Measurements from ENCODE around the gene MGAT4A. TPM values are rescaled to one million over a fixed set of nuclear protein-coding genes. Genes with fewer than 3 reads are reported as not detected.

Gene MGAT4A
- total and polyA plus RNA-seq, 3 donors from 2014 or later, result 12.1 to 13.9 (median 13.8) TPM

DNA sequence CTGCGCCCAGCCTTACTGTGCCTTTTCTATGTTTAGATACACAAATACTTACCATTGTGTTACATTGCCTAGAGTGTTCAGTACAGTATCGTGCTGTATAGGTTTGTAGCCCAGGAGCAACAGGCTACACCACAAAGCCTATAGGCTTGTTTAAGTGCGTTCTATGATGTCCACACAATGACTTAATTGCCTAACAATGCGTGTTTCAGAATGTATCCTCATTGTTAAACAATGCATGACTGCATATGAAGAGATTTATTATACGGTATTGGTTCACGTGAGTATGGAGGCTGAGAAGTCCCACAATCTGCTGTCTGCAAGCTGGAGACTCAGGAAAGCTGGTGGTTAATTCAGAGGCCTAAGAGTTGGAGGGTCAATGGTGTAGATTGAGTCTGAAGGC, 46.1 kb upstream of the MGAT4A start:
- no peaks in the 10 kb centered on the region for H3K27me3 ChIP-seq
- TF ChIP-seq CTCF (IDR thresholded peaks at IDR 0.05), result no peak
- TF ChIP-seq POLR2A (IDR thresholded peaks at IDR 0.05), result no peak
- no peaks in the 10 kb centered on the region for H3K9me3 ChIP-seq
- WGBS, 2 donors, result 97% methylated on average over 6 of the region's 6 CpGs
- no peak for DNase-seq
- H3K36me3 ChIP-seq (ENCODE audit: low read depth, missing control alignments), result no peaks in the 10 kb centered on the region
- H3K27ac ChIP-seq, result no peak overlapping the region
- intact Hi-C loops (cut with DNase I; ENCODE audit: low total_unique reads), result no loop called here
- peaks cover 13% of the 10 kb centered on the region for H3K4me1 ChIP-seq
- no peak overlapping the region for H3K4me3 ChIP-seq

DNA sequence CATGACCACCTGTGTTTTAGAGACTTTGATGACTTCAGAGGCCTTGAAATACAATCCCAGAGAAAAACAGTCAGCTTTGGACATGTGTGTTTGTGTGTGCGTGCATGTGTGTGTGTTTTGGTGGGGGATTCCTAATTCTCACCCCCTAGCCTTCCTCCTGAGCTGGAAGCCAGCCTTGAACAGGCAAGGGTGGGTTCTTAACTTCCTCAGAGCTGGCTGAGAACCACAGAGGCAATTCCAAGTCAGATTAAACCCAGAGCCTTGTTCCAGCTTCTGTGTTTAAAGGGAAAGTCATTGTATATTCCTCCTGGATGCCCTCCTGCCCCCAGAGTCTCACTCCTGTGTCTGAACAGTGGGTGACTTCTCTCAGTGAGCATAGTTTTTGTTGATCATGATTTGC, 45.2 kb upstream of the MGAT4A start:
- DNase-seq, result no peak
- no peak overlapping the region for H3K27ac ChIP-seq
- intact Hi-C loops (cut with DNase I; ENCODE audit: low total_unique reads), result no loop called here
- WGBS, 2 donors, result 30 to 47% methylated on average over 1 of the region's 1 CpG
- peaks cover 13% of the 10 kb centered on the region for H3K4me1 ChIP-seq
- H3K36me3 ChIP-seq (ENCODE audit: low read depth, missing control alignments), result no peaks in the 10 kb centered on the region
- no peak overlapping the region for H3K4me3 ChIP-seq
- no peaks in the 10 kb centered on the region for H3K27me3 ChIP-seq
- no peak for TF ChIP-seq CTCF (IDR thresholded peaks at IDR 0.05)
- no peaks in the 10 kb centered on the region for H3K9me3 ChIP-seq

DNA sequence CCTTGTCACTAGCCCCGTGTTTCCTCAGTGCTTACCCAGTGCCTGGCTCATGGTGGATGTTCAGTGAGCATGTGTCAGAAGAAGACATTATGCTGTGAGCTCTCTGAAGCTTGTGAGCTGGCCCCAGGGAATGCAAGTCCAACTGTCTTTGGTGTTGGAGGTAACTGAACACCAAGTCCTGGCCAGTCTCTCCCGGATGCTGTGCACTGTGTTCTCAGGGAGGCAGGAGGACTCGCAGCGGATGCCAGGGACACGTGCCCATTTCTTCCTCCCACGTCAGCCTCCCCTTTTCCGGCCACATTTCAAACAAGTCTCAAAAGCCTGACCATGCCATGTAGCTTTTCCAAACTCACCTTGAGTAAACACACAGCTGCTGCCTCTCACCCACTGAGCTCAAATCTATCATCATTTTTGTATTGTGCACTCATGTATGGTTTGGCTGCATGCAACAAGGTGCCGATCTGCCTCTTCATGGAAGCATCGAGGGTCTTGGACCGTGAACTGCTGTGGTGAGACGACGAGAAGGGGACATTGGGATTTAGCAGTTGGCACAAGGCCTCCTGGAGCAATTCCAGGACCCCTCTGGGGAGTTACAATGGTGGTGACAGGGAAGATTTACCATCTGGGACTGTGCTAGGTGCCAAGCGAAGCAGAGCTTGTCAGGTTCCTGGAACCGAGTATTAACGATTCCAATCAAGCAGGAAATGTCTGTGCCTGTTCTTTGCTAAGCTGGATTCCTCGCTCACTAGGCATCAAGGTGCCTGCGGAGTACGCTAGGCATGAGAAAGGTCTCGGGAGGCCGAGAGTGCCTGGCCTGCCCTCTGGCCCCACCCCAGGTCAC, 44.4 kb upstream of the MGAT4A start:
- no peak for TF ChIP-seq POLR2A (IDR thresholded peaks at IDR 0.05)
- TF ChIP-seq CTCF (IDR thresholded peaks at IDR 0.05), result no peak
- H3K4me3 ChIP-seq, result no peak overlapping the region
- WGBS, 2 donors, result 63 to 74% methylated on average over 20 of the region's 20 CpGs
- H3K4me1 ChIP-seq, result peaks cover 13% of the 10 kb centered on the region
- no peak overlapping the region for H3K27ac ChIP-seq
- H3K9me3 ChIP-seq, result no peaks in the 10 kb centered on the region
- DNase-seq, result no peak
- no peaks in the 10 kb centered on the region for H3K27me3 ChIP-seq
- intact Hi-C loops (cut with DNase I; ENCODE audit: low total_unique reads), result no loop called here
- no peaks in the 10 kb centered on the region for H3K36me3 ChIP-seq (ENCODE audit: low read depth, missing control alignments)

DNA sequence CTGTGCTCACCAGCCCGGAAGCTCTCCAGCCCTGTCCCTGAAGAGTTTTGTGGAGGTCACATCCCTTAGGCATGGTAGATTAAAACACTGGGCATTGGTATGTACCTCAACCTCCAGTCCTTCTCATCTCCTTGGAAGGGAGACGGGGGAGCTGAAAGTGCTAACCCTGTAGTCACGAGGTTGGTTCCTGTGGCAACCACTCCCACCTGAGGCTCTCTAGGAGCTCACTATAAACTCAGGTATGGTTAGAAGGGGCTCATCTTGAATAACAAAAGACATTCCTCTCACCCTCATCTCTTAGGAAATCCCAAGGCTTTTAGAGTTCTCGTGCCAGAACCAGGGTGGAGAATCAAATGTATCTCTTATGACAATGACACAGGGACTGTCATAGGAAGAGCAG, 43.0 kb upstream of the MGAT4A start:
- no peaks in the 10 kb centered on the region for H3K36me3 ChIP-seq (ENCODE audit: low read depth, missing control alignments)
- 93 to 98% methylated on average over 4 of the region's 4 CpGs for WGBS, 2 donors
- intact Hi-C loops (cut with DNase I; ENCODE audit: low total_unique reads), result no loop called here
- no peaks in the 10 kb centered on the region for H3K27me3 ChIP-seq
- no peak for DNase-seq
- H3K27ac ChIP-seq, result no peak overlapping the region
- TF ChIP-seq POLR2A (IDR thresholded peaks at IDR 0.05), result no peak
- no peak for TF ChIP-seq CTCF (IDR thresholded peaks at IDR 0.05)
- H3K4me1 ChIP-seq, result peaks cover 13% of the 10 kb centered on the region
- H3K9me3 ChIP-seq, result no peaks in the 10 kb centered on the region
- no peak overlapping the region for H3K4me3 ChIP-seq

DNA sequence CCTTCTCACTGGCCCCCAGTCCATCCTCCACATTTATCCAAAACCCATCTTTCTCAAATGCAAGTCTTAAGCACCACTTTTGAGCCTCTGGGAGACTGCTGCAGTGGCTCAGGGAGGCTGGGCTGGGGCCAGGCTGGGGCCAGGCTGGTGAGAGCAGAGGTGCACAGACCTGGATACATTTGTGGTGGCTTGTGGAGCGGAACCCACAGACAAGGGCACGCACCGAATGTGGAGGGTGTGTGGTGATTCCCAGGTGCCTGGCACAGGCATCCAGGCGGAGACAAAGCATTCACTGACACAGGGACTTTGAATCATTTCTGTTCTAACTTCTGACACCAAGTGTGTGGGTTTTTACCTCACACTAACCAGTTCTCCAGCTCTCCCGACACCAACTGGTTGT, 42.2 kb upstream of the MGAT4A start:
- no peaks in the 10 kb centered on the region for H3K27me3 ChIP-seq
- DNase-seq, result no peak
- H3K4me3 ChIP-seq, result no peak overlapping the region
- no peaks in the 10 kb centered on the region for H3K9me3 ChIP-seq
- H3K36me3 ChIP-seq (ENCODE audit: low read depth, missing control alignments), result no peaks in the 10 kb centered on the region
- WGBS, 2 donors, result 92 to 98% methylated on average over 5 of the region's 5 CpGs
- H3K27ac ChIP-seq, result no peak overlapping the region
- peaks cover 13% of the 10 kb centered on the region for H3K4me1 ChIP-seq
- no peak for TF ChIP-seq CTCF (IDR thresholded peaks at IDR 0.05)
- TF ChIP-seq POLR2A (IDR thresholded peaks at IDR 0.05), result no peak
- intact Hi-C loops (cut with DNase I; ENCODE audit: low total_unique reads), result no loop called here

Data from testis (tissue), 3 donors.